Mesenchymal stem cell (in vitro differentiated cells and primary cell): Measurements from ENCODE around the gene CHCHD3.

ENCODE experiments used
- DNase-seq: peaks from one replicate; pipeline ENCODE4 v3.0.0-alpha.2; 2013
- H2AFZ ChIP-seq: one replicate; pipeline ENCODE4 v1.6.1; 2013; ENCODE audit warnings: low read depth, mild to moderate bottlenecking, control low read depth, inconsistent platforms, low read length, moderate library complexity
- H2AK5ac ChIP-seq: 2 replicates; pipeline ENCODE4 v1.6.1; 2013; ENCODE audit warnings: low read length, moderate library complexity, mild to moderate bottlenecking, inconsistent platforms; ENCODE audit not compliant: severe bottlenecking
- H2BK120ac ChIP-seq: one replicate; pipeline ENCODE4 v1.6.1; 2013; ENCODE audit warnings: low read depth, mild to moderate bottlenecking, inconsistent platforms, low read length, moderate library complexity
- H2BK12ac ChIP-seq, 2 experiments: one replicate each; pipeline ENCODE4 v1.6.1; 2013; ENCODE audit warnings: inconsistent platforms in 2 of 2, low read length in 2 of 2, mild to moderate bottlenecking in 2 of 2, moderate library complexity in 2 of 2, control low read depth in 1 of 2
- H2BK15ac ChIP-seq: one replicate; pipeline ENCODE4 v1.6.1; 2013; ENCODE audit warnings: mild to moderate bottlenecking, low read depth, inconsistent platforms; ENCODE audit not compliant: poor library complexity, severe bottlenecking
- H2BK5ac ChIP-seq: 2 replicates; pipeline ENCODE4 v1.6.1; 2013; ENCODE audit warnings: low read depth, mild to moderate bottlenecking, low read length, control low read depth, inconsistent platforms; ENCODE audit not compliant: poor library complexity, severe bottlenecking
- H3K14ac ChIP-seq, 2 experiments: one replicate each; pipeline ENCODE4 v1.6.1; 2013; ENCODE audit warnings: inconsistent platforms in 2 of 2, low read length in 2 of 2, control low read depth in 1 of 2, mild to moderate bottlenecking in 1 of 2, moderate library complexity in 1 of 2
- H3K18ac ChIP-seq, 2 experiments: one replicate each; pipeline ENCODE4 v1.6.1; 2013; ENCODE audit warnings: inconsistent platforms in 2 of 2, low read length in 2 of 2, control low read depth in 1 of 2, low read depth in 1 of 2, mild to moderate bottlenecking in 1 of 2
- H3K23ac ChIP-seq, 2 experiments: one replicate each; pipeline ENCODE4 v1.6.1; 2013; ENCODE audit warnings: inconsistent platforms in 2 of 2, low read length in 2 of 2, mild to moderate bottlenecking in 2 of 2, moderate library complexity in 2 of 2, control low read depth in 1 of 2
- H3K27ac ChIP-seq: 2 replicates; pipeline ENCODE4 v1.5.1; 2013; ENCODE audit warnings: mild to moderate bottlenecking, moderate library complexity, low read length, control low read depth, inconsistent platforms; ENCODE audit not compliant: poor library complexity, severe bottlenecking
- H3K27me3 ChIP-seq, 2 experiments: 2 replicates each; pipeline versions ENCODE4 v1.6.1 to v1.7.0; 2013; ENCODE audit warnings: low read length in 2 of 2, mild to moderate bottlenecking in 2 of 2, moderate library complexity in 2 of 2, control low read depth in 1 of 2, inconsistent platforms in 1 of 2; ENCODE audit not compliant: control insufficient read depth in 1 of 2, insufficient read depth in 1 of 2
- H3K36me3 ChIP-seq, 2 experiments: 2 replicates each; pipeline versions ENCODE4 v1.6.1 to v1.7.0; 2013; ENCODE audit warnings: low read length in 2 of 2, control low read depth in 1 of 2, inconsistent platforms in 1 of 2, low read depth in 1 of 2, mild to moderate bottlenecking in 1 of 2; ENCODE audit not compliant: insufficient read depth in 2 of 2, control insufficient read depth in 1 of 2
- H3K4ac ChIP-seq, 2 experiments: one replicate each; pipeline ENCODE4 v1.6.1; 2013; ENCODE audit warnings: inconsistent platforms in 2 of 2, low read length in 2 of 2, mild to moderate bottlenecking in 2 of 2, moderate library complexity in 2 of 2, control low read depth in 1 of 2, low read depth in 1 of 2
- H3K4me1 ChIP-seq: 2 replicates; pipeline ENCODE4 v1.6.1; 2013; ENCODE audit warnings: low read depth, low read length, control low read depth; ENCODE audit not compliant: control insufficient read depth, insufficient read depth
- H3K4me2 ChIP-seq: 2 replicates; pipeline ENCODE4 v1.6.1; 2013; ENCODE audit warnings: low read length, mild to moderate bottlenecking, inconsistent platforms; ENCODE audit not compliant: poor library complexity, severe bottlenecking
- H3K4me3 ChIP-seq, 2 experiments: 2 replicates each; pipeline versions ENCODE4 v1.5.1 to v1.7.0; 2013; ENCODE audit warnings: low read length in 2 of 2, mild to moderate bottlenecking in 2 of 2, control low read depth in 1 of 2, low read depth in 1 of 2; ENCODE audit not compliant: insufficient read depth in 1 of 2
- H3K79me1 ChIP-seq: replicated peaks from 2 replicates; pipeline ENCODE4 v1.6.1; 2013; ENCODE audit warnings: mild to moderate bottlenecking, control low read depth, low read length, inconsistent platforms; ENCODE audit not compliant: poor library complexity, severe bottlenecking
- H3K9ac ChIP-seq: 2 replicates; pipeline ENCODE4 v1.7.0; 2013; ENCODE audit warnings: mild to moderate bottlenecking, low read length, moderate library complexity
- H3K9me3 ChIP-seq: 2 replicates; pipeline ENCODE4 v1.7.0; 2013; ENCODE audit warnings: mild to moderate bottlenecking, low read length; ENCODE audit not compliant: control insufficient read depth
- H4K8ac ChIP-seq: one replicate; pipeline ENCODE4 v1.6.1; 2013; ENCODE audit warnings: inconsistent platforms, mild to moderate bottlenecking, low read length, moderate library complexity
- H4K91ac ChIP-seq: one replicate; pipeline ENCODE4 v1.6.1; 2013; ENCODE audit warnings: mild to moderate bottlenecking, low read length, inconsistent platforms
- WGBS: methylation state at CpG from one replicate; pipeline ENCODE4 v1.1.7; 2013; ENCODE audit warnings: mixed read lengths; 5-methylcytosine and 5-hydroxymethylcytosine counted together

CHCHD3 gene

GRCh38 chr7:132778761-132779160, 303.1 kb downstream of the CHCHD3 start:
- H3K27ac ChIP-seq = no peak overlapping the region
- H2BK120ac ChIP-seq = no peak overlapping the region
- no peak overlapping the region for H2BK15ac ChIP-seq
- no peak overlapping the region for H2BK12ac ChIP-seq
- no peak overlapping the region for H3K14ac ChIP-seq
- H2BK5ac ChIP-seq = no peak overlapping the region
- H4K91ac ChIP-seq = no peak overlapping the region
- H3K9ac ChIP-seq = no peak overlapping the region
- H2AK5ac ChIP-seq = no peak overlapping the region
- 90% methylated on average over 4 of the region's 4 CpGs for WGBS
- no peak overlapping the region for H3K18ac ChIP-seq
- no peak overlapping the region for H4K8ac ChIP-seq
- H3K4ac ChIP-seq = no peak overlapping the region
- DNase-seq = no peak
- H3K36me3 ChIP-seq = no peaks in the 10 kb centered on the region
- peaks cover 0 to 10% of the 10 kb centered on the region in 2 experiments for H3K27me3 ChIP-seq
- H3K4me2 ChIP-seq = no peak overlapping the region
- no peak overlapping the region for H2AFZ ChIP-seq
- H3K9me3 ChIP-seq = no peaks in the 10 kb centered on the region
- no peak overlapping the region for H3K4me3 ChIP-seq
- H3K4me1 ChIP-seq = peaks cover 10% of the 10 kb centered on the region
- H3K23ac ChIP-seq = no peak overlapping the region
- H3K79me1 ChIP-seq = no peaks in the 10 kb centered on the region

DNA sequence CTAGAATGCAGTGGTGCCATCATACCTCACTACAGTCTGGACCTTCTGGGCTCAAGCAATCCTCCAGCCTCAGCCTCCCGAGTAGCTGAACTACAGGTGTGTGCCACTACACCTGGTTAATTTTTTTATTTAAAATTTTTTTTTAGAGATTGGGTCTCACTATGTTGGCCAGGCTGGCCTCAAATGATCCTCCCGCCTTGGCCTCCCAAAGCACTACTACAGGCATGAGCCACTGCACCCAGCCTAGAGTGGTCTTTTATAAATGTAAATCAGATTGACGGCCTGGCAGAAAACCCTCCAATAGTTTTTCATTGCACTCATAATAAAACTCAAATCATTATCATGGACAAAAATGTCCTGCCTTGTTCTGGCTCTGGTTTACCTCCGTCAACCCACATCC, 303.9 kb downstream of the CHCHD3 start:
- Histone ChIP-seq H3K9me3 (no peaks in the 10 kb centered on the region), H3K18ac (no peak overlapping the region), H3K36me3 (no peaks in the 10 kb centered on the region), H3K27ac (no peak overlapping the region), H3K14ac (no peak overlapping the region), H3K23ac (no peak overlapping the region), H3K4me1 (peaks cover 4% of the 10 kb centered on the region), H3K4me2 (no peak overlapping the region), H3K79me1 (no peaks in the 10 kb centered on the region), H2AFZ (no peak overlapping the region), H3K9ac (no peak overlapping the region), H3K4me3 (no peak overlapping the region), H3K27me3 (peaks cover 0 to 10% of the 10 kb centered on the region in 2 experiments), H2BK5ac (no peak overlapping the region), H2BK15ac (no peak overlapping the region), H4K91ac (no peak overlapping the region), H4K8ac (no peak overlapping the region), H2BK12ac (no peak overlapping the region), H2BK120ac (no peak overlapping the region), H3K4ac (no peak overlapping the region), H2AK5ac (no peak overlapping the region)
- DNase-seq = no peak
- WGBS = 98% methylated on average over 3 of the region's 4 CpGs

- Histone ChIP-seq H2AK5ac (no peak overlapping the region), H3K4me2 (no peak overlapping the region), H4K91ac (no peak overlapping the region), H4K8ac (no peak overlapping the region), H3K14ac (no peak overlapping the region), H2BK15ac (no peak overlapping the region), H3K36me3 (no peaks in the 10 kb centered on the region), H3K4me3 (no peak overlapping the region), H2BK120ac (no peak overlapping the region), H3K9ac (no peak overlapping the region), H3K9me3 (no peaks in the 10 kb centered on the region), H2BK12ac (no peak overlapping the region), H2BK5ac (no peak overlapping the region), H3K23ac (no peak overlapping the region), H3K4ac (no peak overlapping the region), H3K27ac (no peak overlapping the region), H3K4me1 (peaks cover 2% of the 10 kb centered on the region), H2AFZ (no peak overlapping the region), H3K18ac (no peak overlapping the region), H3K79me1 (no peaks in the 10 kb centered on the region), H3K27me3 (peaks cover 0 to 10% of the 10 kb centered on the region in 2 experiments)
- DNase-seq = no peak
- 94% methylated on average over 7 of the region's 7 CpGs for WGBS
These were observed 304.5 kb downstream of the CHCHD3 start for GRCh38 chr7:132777414-132777813.

GRCh38 chr7:132776048-132776620, 305.8 kb downstream of the CHCHD3 start:
- Histone ChIP-seq H3K27me3 (peaks cover 0 to 10% of the 10 kb centered on the region in 2 experiments), H2BK12ac (no peak overlapping the region), H3K9me3 (no peaks in the 10 kb centered on the region), H3K18ac (no peak overlapping the region), H4K8ac (peak overlapping the region; percentile 13), H3K79me1 (no peaks in the 10 kb centered on the region), H2AK5ac (no peak overlapping the region), H2BK15ac (no peak overlapping the region), H3K23ac (no peak overlapping the region), H2BK5ac (no peak overlapping the region), H3K4me3 (no peak overlapping the region), H4K91ac (no peak overlapping the region), H3K36me3 (no peaks in the 10 kb centered on the region), H3K4ac (no peak overlapping the region), H2AFZ (no peak overlapping the region), H3K14ac (no peak overlapping the region), H3K4me1 (peaks cover 2% of the 10 kb centered on the region), H2BK120ac (no peak overlapping the region), H3K4me2 (no peak overlapping the region), H3K9ac (no peak overlapping the region), H3K27ac (no peak overlapping the region)
- no peak for DNase-seq
- WGBS = over 99% methylated on average over 3 of the region's 5 CpGs
